RWPE2 (cell line): Measurements from ENCODE around the gene APBA3.

Experiments used
- ATAC-seq: fragments of 200-7000 bp; cut with Tn5 transposase; 3 replicates; pipeline ENCODE4 v1.9.1; 2021; ENCODE audit warnings: low read depth
- DNase-seq: peaks from one replicate; pipeline ENCODE4 v3.0.0-alpha.2; 2020; ENCODE audit warnings: low spot score
- H3K27ac ChIP-seq: fragments of 450-650 bp; 2 replicates; pipeline ENCODE4 v1.5.1; 2017; ENCODE audit warnings: mild to moderate bottlenecking; ENCODE audit not compliant: poor library complexity, severe bottlenecking
- H3K27me3 ChIP-seq: fragments of 250-450 bp; sonication (Bioruptor Pico); 2 replicates; pipeline ENCODE4 v1.5.1; 2021; ENCODE audit warnings: mild to moderate bottlenecking, moderate library complexity; ENCODE audit not compliant: insufficient read depth, poor library complexity, severe bottlenecking
- H3K36me3 ChIP-seq: fragments of 250-450 bp; sonication (Bioruptor Pico); 2 replicates; pipeline ENCODE4 v1.5.1; 2020; ENCODE audit warnings: low read depth, mild to moderate bottlenecking, moderate library complexity
- H3K4me1 ChIP-seq: fragments of 250-450 bp; sonication (Bioruptor Pico); 2 replicates; pipeline ENCODE4 v1.5.1; 2021; ENCODE audit warnings: mild to moderate bottlenecking, moderate library complexity; ENCODE audit not compliant: insufficient read depth, poor library complexity, severe bottlenecking
- H3K4me3 ChIP-seq: fragments of 250-450 bp; sonication (Bioruptor Pico); 2 replicates; pipeline ENCODE4 v1.5.1; 2021; ENCODE audit warnings: mild to moderate bottlenecking, moderate library complexity; ENCODE audit not compliant: severe bottlenecking
- H3K9me3 ChIP-seq: fragments of 250-450 bp; sonication (Bioruptor Pico); 2 replicates; pipeline ENCODE4 v1.5.1; 2021; ENCODE audit warnings: mild to moderate bottlenecking, moderate library complexity; ENCODE audit not compliant: severe bottlenecking
- CTCF ChIP-seq: fragments of 450-650 bp; IDR thresholded peaks from one replicate; pipeline ENCODE4 v1.5.1; 2017; ENCODE audit warnings: mild to moderate bottlenecking, moderate library complexity; ENCODE audit not compliant: poor library complexity, severe bottlenecking

Gene APBA3

DNA sequence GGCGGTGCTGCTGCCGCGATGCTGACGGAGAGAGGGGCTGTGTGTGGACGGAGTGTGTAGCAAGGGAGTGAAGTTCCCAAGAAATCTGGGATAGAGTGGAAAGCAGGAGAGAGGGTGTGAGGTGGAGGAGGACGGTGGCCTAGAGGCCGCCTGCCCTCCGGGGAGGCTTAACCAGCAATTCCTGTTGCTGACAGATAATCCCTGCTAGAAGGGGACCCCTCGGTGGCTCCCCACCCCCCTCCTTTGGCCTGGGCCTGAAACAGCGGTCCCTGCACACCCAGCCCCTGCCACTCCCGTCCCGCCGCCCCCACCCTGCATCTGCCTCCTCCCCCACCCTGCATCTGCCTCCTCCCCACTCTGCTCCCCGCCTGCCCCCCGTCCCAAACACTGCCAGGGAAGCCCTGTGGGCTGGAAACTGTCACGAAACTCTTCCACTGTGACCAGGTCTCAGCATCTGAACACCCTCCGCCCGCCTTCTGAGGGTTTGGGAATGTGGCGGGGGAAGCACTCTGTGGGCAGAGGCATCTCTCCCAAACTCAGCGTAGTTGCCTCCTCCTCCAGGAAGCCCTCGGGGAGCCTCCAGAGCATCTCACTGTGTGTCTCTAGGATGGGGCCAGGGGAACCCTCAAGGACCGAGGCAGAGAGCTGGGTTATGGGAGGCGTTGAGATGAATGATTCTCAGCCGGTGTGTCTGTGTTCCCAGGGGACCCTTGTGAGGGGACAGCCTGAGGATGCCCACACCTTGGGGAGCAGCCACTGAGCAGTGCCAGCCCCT lies 41.8 kb upstream of the APBA3 start:
- Histone ChIP-seq H3K36me3 (no peaks in the 10 kb centered on the region), H3K27me3 (peaks cover 21% of the 10 kb centered on the region), H3K9me3 (no peaks in the 10 kb centered on the region), H3K4me3 (no peak overlapping the region), H3K4me1 (no peaks in the 10 kb centered on the region), H3K27ac (no peak overlapping the region)
- DNase-seq (no peak), ATAC-seq (no peak)
- TF ChIP-seq CTCF = no peak

DNA sequence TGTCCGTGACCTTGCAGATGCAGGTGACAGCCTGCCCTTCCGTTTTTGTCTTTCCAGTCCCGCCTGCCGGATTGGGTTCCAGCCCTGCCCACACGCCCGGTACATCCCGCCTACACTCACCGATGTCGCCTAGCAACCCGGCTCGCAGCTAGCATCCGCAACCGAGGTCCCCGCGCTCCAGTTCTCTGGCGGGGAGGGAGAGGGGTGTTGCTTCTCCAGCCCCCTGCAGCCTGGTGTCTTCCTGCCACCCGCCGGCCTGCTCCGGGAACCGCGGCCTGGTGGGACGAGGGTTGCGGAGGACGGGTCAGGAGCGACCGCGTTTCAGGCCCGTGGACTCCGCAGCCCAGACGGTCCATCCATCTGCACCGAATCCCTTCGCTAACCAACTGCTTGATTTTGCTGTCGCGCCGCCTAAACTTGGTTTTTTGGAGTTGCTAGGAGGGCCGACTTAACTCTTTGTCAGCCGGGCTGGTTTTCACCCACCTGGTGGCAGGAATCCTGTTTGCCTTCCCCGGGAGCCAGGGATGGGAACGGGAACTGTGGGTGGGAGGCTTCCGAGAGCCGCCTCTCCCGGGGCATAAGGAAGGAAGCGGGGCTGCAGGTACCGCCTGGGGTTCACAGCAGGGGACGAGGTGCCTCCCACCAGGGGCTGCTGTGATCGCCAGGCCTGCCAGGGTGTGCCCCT lies 40.1 kb upstream of the APBA3 start:
- H3K4me3 ChIP-seq = no peak overlapping the region
- peak; percentile 52 for DNase-seq
- TF ChIP-seq CTCF = no peak

DNA sequence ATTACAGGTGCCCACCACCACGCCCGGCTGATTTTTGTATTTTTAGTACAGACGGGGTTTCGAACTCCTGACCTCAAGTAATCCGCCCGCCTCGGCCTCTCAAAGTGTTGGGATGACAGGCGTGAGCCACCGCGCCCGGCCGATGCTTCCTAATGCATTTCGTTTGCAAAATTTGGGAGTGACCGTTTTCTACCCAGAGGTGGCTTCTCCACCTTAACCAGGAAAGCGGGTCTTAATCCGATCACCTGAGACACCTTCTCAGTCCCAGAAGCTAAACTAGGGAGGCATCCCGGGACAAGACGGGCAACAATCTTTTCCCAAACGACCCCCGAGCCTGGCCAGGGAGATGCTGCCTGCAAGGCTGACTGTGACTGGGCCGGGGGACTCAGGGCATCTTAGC lies 39.5 kb upstream of the APBA3 start:
- no peak for ATAC-seq
- peaks cover 21% of the 10 kb centered on the region for H3K27me3 ChIP-seq
- no peak for DNase-seq

More for the DNA sequence above, 40.1 kb upstream of the APBA3 start:
- no peaks in the 10 kb centered on the region for H3K36me3 ChIP-seq
- ATAC-seq = peak; percentile 19; the same call in 1 of the 3 replicates
- H3K9me3 ChIP-seq = no peaks in the 10 kb centered on the region
- H3K27me3 ChIP-seq = peaks cover 21% of the 10 kb centered on the region
- H3K4me1 ChIP-seq = no peaks in the 10 kb centered on the region
- H3K27ac ChIP-seq = no peak overlapping the region

GRCh38 chr19:3798137-3798536 lies 36.6 kb upstream of the APBA3 start:
- Histone ChIP-seq H3K27me3 (peaks cover 21% of the 10 kb centered on the region), H3K36me3 (no peaks in the 10 kb centered on the region), H3K9me3 (no peaks in the 10 kb centered on the region), H3K4me3 (no peak overlapping the region), H3K4me1 (no peaks in the 10 kb centered on the region), H3K27ac (no peak overlapping the region)
- ATAC-seq = no peak
- no peak for DNase-seq
- no peak for TF ChIP-seq CTCF

More for the DNA sequence above, 39.5 kb upstream of the APBA3 start:
- TF ChIP-seq CTCF = no peak
- Histone ChIP-seq H3K27ac (no peak overlapping the region), H3K9me3 (no peaks in the 10 kb centered on the region), H3K4me3 (no peak overlapping the region), H3K4me1 (no peaks in the 10 kb centered on the region), H3K36me3 (no peaks in the 10 kb centered on the region)

- Histone ChIP-seq H3K9me3 (no peaks in the 10 kb centered on the region), H3K4me3 (no peak overlapping the region), H3K27ac (no peak overlapping the region), H3K4me1 (no peaks in the 10 kb centered on the region), H3K27me3 (peaks cover 11% of the 10 kb centered on the region), H3K36me3 (no peaks in the 10 kb centered on the region)
- ATAC-seq (no peak), DNase-seq (no peak)
- TF ChIP-seq CTCF = no peak
These were observed 34.9 kb upstream of the APBA3 start for GRCh38 chr19:3796358-3796757.
